Right kidney (tissue), 1 donor: ENCODE data around the gene LGALS7.
A peak's percentile ranks its signal among the peaks of the same experiment; 100 is the strongest.
"Not testable (repeated sequence)": the region's sequence is repeated elsewhere in the genome, so short reads cannot be mapped to it uniquely, and the experiment has no call there.

ENCODE experiments used
- DNase-seq: peaks from one replicate; pipeline ENCODE4 v3.0.0-alpha.2; 2016

The LGALS7 gene

DNA sequence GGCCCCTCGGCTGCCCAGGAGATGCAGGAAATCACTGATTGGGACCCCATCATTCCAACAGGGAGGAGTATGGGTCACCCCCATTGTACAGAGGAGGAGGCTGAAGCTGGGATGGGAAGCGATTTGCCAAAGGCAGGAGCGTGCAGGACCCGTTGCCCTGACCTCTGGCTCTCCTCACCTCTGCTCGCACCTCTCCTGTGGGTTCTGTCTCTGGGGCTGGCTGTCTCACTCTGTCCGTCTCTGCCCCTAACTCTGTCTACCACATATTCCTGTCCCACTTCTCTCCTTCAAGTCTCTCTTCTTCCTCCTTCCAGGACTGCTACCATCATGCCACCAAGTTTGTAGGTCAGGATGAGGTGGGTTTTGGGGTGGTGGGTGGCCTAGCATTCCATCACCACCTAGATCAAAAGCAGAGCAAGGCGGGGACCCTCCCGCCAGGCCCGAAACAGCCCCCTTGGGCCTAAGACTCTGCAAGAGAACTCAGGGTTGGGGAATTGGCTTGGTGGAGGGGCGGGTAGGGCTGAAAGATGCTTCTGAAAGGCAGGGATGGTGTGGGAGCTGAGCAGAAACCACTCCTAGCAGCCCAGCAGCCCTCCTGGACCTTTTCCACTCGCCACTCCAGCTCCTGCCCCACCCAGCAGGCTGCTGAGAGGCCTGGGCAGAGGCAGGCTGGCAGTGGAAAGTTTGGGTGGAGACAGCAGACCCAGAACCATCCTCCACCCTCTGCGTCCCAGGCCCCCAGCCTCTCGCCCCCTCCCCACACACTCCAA lies 1.0 kb upstream of the LGALS7 start:
- no peak for DNase-seq

DNA sequence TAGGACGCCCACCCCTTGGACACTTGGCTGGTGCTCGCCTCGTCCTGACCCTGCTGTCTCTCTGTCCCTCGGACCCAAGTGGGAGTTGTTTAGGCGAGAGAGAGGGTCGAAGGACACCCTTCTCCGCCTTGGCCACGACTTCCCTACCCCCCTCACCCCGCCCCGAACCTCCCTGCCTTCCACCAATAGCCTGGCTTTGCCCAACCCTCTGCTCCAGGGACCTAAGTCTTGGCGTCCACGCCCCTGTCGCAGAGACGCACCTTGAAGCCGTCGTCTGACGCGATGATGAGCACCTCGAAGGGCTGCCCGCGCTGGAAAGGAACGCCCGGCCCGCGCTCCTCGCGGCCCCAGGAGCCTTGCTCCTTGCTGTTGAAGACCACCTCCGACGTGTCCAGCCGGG lies 1.7 kb downstream of the LGALS7 start:
- not testable (repeated sequence) for DNase-seq

DNA sequence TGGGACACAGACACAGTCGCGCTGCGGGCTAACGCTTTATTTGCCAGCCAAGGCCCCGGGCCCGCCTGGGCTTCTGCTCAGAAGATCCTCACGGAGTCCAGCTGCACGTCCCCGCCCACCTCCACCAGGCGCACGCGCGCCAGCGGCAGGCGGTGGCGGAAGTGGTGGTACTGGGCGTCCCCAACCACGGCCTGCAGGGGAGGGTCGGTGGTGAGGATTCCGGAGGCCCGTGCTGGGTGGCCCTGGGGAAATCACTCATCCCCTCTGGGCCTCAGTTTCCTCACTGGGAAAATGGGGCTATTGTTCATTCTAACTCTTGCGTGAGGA lies 2.4 kb downstream of the LGALS7 start:
- not testable (repeated sequence) for DNase-seq

DNA sequence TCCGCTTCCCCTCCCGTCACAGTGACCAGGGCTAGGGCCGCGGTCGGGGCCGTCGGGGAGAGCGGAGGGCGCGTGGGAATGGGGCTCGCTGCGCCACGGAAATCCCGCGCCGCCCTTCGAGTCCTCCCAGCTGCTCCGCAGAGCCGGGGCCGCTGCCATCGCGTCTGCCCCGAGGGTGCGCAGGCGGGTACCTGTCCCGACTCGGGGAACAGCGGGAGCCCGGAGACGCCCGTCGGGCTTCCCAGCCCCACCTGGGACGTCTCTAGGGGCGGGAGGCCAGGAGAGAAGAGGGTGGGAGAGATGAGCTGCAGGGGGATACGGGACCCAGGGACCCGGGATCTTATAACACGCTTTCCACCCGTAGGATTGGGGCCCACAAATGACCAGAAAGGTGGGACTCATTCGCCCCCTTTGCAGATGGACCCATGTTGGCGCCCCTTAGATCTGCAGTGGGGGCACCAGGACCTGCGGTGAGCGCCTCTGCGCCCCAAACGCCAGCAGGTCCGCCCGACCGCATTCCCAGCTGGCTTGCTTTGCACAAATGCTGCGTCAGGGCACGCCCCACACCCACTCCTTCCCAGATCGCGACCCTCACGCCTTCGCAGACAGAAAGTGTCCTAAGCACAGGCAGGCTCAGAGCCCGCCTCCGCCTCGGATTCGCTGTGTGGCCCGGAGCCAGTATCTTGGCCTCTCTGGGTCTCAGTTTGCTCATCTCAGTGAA lies 2.9 kb downstream of the LGALS7 start:
- DNase-seq = not testable (repeated sequence)

DNA sequence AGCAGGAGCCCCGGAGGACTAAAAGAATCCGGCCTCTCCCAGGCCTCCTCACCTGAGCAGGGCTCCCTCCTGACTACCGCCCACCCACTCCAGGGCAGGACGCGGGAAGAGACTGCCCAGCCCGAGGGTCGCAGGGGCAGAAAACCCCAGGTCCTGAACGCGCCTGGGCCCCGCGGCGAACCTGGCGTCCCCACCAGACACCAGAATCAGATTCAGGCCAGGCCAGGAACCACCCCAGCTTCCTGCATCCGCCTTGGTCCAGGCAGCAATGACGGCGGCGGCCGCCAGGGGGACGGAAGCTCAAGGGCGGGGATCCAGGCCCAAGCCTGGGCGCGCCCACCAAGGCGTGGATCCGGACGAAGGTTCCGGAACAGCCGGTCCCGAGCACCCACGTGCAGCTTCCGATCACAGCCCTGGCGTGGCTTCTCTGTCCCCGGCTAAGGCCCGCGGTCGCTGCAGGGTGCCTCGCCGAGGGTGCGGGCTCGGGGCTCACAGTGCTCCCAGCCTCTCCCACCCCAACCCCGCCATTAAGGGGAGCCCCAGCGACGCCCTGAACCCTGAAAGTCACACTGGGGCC lies 3.6 kb downstream of the LGALS7 start:
- peak; percentile 83 for DNase-seq

DNA sequence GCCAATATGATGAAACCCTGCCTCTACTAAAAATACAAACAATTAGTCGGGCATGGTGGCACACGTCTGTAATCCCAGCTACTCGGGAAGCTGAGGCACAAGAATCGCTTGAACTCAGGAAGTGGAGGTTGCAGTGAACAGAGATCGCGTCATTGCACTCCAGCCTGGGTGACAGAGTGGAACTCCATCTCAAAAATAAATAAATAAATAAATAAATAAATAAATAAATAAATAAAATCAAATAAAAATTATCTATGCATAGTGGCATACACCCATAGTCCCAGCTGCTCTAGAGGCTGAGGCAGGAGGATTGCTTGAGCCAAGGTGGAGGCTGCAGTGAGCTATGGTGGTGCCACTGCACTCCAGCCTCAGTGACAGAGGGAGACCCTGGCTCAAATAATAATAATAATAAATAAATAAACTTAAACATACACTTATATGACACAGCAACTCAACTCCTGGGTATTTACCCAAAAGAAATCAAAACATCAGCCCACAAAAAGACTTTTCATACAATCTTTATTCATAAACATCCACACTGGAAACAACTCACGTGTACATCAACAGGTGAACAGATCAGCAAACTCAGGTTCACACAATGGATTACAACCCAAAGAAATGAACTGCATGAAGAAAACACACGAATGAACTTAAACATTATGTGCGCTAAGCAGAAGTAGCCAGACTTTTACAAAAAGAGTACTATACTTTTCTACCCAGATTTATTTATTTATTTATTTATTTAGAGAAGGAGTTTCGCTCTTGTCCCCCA lies 6.9 kb downstream of the LGALS7 start:
- DNase-seq = no peak

DNA sequence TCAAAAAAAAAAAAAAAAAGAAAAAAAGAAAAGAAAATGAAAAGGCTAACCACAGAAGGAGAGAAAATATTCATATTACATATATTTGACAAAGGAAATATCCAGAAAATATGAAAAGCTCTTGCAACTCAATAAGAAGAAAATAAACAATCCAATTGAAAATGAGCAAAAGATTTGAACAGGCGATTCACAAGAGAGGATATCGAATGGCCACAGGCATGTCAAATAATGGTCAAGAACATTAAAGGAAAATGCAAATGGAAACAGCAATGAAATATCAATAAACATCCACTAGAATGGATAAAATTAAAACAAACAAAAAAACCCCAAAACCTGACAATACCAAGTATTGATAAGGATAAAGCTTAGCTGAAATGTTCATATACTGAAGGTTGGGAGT lies 8.1 kb downstream of the LGALS7 start:
- no peak for DNase-seq

DNA sequence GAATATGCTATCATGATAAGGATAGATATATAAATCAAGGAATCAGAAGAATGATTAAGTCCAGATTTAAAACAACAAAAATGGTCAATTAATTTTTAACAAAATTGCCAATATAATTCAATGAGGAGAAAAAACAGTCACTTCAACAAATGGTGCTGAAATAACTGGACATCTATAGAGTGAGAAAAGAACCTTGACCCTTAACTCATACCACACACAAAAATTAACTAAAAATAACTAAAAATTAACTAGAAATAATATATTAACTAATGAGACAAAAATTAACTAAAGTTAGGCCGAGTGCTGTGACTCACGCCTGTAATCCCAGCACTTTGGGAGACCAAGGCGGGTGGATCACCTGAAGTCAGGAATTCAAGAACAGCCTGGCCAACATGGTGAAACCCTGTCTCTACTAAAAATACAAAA lies 9.5 kb downstream of the LGALS7 start:
- DNase-seq = no peak

DNA sequence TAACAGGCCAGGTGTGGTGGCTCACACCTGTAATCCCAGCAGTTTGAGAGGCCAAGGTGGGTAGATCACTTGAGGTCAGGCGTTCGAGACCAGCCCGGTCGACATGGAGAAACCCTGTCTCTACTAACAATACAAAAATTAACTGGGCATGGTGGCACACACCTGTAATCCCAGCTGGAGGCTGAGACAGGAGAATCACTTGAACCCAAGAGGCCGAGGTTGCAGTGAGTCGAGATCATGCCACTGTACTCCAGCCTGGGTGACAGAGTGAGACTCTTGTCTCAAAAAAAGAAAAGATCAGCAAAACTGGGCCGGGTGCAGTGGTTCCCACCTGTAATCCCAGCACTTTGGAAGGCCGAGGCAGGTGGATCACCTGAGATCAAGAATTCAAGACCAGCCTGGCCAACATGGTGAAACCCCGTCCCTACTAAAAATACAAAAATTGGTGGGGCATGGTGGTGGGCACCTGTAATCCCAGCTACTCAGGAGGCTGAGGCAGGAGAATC lies 11.4 kb downstream of the LGALS7 start:
- DNase-seq = not testable (repeated sequence)

DNA sequence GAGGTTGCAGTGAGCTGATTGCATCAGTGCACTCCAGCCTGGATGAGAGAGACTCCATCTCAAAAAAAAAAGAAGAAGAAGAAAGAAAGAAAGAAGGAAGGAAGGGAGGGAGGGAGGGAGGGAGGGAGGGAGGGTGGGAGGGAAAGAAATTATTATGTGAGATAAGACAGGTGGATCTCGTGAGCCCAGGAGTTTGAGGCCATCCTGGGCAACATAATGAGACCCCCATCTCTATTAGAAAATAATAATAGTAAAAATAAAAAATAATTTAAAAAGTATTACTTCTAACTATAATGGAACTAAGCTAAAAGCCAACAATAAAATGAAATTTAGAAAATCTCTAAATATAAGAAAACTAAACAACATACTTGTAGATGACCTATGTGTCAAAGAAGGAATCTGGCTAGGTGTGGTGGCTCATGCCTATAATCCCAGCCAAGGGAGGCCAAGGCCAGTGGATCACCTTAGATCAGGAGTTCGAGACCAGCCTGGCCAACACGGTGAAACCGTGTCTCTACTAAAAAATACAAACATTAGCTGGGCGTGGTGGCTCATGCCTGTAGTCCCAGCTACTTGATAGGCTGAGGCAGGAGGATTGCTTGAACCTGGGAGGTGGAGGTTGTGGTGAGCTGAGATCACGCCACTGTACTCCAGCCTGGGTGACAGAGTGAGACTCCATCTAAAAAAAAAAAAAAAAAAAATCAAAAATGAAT lies 12.4 kb downstream of the LGALS7 start:
- DNase-seq = not testable (repeated sequence)

DNA sequence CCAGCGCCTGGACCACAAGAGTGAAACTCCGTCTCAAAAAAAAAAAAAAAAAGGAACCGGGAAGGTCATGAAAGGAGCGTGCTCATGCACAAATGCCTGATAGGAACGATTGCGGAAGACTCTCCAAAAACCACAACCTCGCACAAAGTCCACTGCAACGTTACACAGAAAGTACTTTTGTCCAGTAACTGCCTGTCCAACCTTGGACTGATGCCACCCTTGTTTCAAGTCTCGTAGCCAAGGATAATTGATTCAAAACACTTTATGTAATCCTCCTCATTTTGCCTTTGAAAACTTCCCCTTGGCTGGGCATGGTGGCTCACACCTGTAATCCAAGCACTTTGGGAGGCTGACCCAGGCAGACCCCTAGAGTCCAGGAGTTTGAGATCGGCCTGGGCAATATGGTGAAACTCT lies 13.7 kb downstream of the LGALS7 start:
- no peak for DNase-seq

DNA sequence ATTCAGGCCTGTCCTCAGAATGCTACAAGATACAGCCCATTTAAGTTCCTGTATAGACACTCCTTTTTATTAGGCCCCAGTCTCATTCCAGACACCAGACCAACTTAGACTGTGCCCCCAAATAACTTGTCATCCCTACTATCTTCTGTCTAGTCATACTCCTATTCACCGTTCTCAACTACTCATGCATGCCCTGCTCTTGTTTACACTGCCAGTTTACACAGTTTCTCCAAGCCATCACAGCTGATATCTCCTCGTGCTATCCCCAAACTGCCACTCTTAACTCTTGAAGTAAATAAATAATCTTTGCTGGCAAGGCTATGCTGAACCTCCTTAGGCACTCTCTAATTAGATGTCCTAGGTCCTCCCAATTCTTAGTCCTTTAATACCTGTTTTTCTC lies 19.1 kb downstream of the LGALS7 start:
- DNase-seq = not testable (repeated sequence)

DNA sequence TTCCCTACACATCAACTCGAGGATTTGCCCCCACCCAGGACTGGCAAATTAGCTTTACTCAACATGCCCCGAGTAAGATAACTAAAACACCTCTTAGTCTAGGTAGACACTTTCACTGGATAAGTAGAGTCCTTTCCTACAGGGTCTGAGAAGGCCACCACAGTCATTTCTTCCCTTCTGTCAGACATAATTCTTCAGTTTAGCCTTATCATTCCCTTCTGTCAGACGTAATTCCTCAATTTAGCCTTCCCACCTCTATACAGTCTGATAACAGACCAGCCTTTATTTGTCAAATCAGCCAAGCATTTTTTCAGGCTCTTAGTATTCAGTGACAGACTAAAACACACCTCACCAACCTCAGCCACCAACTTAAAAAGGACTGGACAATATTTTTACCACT lies 19.5 kb downstream of the LGALS7 start:
- not testable (repeated sequence) for DNase-seq

DNA sequence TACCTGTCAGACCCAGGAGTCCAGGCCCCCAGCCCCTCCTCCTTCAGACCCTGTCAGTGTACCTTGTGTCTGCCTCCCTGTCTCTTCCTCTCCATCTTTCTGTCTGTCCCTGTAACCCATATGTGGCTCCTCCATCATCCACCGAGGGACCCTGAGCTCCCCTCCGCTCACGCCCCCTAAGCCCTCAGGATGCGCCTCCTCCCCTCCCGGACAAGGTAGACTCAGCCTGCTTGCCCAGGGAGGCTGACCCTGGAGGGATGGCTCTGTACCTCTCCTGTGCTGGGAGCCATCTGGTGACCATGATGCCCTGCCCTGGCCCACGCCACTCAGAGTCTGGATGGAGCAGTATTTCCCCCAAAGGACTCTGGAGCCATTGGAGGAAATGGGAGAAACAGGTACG lies 28.0 kb downstream of the LGALS7 start:
- no peak for DNase-seq

DNA sequence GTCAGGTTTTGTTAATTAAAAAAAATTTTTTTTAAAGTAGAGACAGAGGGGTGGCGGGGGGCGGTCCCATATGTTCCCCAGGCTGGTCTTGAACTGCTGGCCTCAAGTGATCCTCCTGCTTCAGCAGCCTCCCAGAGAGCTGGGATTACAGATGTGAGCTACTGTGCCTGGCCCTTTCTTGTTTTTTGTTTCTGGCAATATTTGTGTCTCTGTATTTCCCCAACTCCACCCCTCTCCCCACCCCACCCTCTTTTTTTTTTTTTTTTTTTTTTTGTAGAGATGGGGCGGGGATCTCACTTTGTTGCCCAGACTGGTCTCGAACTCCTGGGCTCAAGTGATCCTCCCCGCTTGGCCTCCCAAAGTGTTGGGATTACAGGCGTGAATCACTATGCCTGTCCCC lies 28.4 kb downstream of the LGALS7 start:
- DNase-seq = no peak

DNA sequence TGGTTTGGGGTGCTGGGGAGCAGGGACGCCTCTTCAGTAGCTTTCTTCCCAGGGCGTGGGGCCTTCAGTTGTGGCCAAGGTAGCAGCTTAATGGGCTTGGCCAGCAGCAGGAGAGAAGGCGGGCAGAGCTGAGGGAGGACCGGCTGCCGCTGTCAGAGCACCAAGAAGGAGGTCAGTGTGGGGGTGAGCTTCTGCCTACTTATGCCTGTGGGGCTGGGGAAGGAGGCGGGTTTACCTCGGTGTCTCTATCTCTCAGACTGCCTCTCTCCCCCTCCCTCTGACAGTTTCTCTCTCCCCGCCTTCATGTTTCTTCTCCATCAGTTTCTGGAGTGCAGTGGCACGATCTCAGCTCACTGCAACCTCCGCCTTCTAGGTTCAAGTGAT lies 29.0 kb downstream of the LGALS7 start, which contains the start of gene CAPN12:
CAPN12 (minus strand) TSS at position 177 of the 384 bp plus-strand sequence. CDS start 309 bp downstream, outside the sequence.
- no peak for DNase-seq

DNA sequence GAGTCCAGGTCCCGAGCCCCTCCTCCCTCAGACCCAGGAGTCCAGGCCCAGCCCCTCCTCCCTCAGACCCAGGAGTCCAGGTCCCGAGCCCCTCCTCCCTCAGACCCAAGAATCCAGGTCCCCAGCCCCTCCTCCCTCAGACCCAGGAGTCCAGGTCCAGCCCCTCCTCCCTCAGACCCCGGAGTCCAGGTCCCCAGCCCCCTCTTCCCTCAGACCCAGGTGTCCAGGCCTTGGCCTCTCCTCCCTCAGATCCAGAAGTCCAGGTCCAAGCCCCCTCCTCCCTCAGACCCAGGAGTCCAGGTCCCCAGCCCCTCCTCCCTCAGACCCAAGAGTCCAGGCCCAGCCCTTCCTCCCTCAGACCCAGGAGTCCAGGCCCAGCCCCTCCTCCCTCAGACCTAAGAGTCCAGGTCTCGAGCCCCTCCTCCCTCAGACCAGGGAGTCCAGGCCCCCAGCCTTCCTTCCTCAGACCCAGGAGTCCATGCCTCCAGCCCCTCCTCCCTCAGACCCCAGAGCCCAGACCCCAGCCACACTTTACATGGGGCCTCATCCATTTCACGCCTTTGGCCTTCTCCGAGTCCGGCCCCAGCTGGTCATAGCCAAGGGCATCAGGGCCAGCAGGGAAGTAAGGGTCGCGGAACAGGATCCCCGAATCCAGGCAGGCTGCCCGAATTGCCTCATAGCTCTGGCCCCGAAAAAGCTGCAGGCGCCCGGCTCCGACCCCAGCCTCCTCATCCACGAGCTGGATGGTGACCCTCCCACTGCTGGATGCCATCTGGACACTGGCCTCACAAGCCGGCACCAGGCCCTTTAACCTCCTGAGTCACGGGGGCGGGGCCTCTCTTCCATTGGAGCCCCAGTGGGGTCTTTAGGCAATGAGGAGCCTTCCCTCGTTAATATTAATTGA lies 29.7 kb downstream of the LGALS7 start:
- DNase-seq = no peak

DNA sequence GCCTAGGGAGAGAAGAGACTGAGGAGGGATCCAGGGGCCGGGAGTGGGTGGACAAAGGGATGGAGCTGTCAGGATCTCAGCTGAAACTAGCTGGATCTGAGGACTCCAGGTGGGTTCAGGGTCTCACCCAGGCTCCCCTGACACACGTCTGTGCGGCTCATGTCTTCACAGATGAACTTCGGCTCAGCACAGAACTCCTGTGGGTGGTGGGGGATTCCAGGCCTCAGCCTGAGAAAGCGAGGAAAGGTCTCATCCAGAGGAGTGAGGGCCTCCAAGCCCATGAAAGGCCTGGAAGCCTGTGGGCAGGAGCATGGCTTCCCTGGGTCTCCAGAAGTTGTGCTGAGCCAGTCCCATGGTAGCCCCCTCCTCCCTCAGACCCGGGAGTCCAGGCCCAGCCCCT lies 30.4 kb downstream of the LGALS7 start:
- DNase-seq = no peak

DNA sequence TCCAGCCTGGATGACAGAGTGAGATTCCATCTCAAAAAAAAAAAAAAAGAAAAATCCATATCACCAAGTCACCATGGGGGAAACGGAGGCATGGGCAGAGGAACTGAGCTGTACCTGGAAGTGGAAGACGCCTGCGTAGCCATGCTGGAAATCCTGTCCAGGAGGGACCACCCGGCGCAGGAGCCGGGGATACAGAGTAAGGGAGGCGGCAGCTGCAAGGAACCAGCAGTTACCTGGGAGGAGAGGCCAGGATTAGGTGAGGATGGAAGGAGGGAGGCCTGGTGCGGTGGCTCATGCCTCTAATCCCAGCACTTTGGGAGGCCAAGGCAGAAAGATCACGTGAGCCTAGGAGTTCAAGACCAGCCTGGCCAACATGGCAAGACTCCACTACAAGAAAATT lies 31.0 kb downstream of the LGALS7 start:
- no peak for DNase-seq

DNA sequence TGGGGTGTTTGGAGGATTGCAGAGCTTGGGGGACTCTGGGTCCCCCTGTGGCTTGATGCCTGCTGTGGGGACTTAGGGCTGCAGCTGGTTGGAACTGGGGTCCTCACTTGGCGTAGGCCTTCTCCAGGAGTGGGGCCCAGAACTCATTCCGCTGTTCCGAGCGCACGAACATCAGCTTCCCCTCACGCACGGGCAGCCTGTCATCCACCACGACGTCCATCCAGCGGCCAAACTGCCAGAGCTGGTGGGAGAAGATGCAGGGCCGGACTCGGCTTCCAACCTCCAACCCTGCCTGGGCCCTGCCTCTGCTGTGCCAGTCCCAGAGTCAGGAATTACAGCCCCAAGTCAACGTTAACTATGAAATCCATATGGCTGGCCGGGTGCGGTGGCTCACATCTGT lies 31.6 kb downstream of the LGALS7 start:
- DNase-seq = no peak

DNA sequence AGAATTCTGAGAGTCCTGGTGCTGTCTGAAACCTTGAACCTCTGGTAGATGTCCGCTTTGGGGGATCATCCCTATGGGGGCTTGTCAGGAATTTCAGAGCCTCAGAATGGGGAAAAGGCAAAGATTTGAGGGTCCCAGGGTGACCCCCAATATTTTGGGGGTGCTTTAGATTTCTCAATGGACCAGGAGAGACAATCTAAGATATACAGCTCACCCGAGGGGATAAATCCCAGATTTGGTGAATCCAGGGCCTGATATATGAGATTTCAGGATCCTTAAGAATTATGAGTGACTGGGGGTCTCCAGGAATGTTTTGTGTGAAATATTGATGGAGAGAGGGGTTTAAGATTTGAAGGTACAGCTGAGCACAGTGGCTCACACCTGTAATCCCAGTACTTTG lies 32.4 kb downstream of the LGALS7 start:
- no peak for DNase-seq
